H1 (cell line): ENCODE results near the gene EPHB1. TPM values are rescaled to one million over a fixed set of nuclear protein-coding genes. Genes with fewer than 3 reads are reported as not detected.

Experiments used
- CTCF ChIA-PET: fragments of 300-600 bp; sonication (Branson Sonifier 250); formaldehyde crosslinking; loops from one replicate; lab custom pipeline; 2021; ENCODE audit not compliant: partially characterized antibody; lab: Charles Lee
- POLR2A ChIA-PET: fragments of 300-600 bp; sonication (Branson Sonifier 250); formaldehyde crosslinking; loops from one replicate; lab custom pipeline; 2021; ENCODE audit warnings: inconsistent platforms; ENCODE audit not compliant: partially characterized antibody; lab: Charles Lee
- DNase-seq, 2 experiments: peaks; one replicate each; pipeline versions ENCODE4 v3.0.0 to v3.0.0-alpha.2; 2010 to 2022; ENCODE audit warnings: low spot score in 2 of 2, low read depth in 1 of 2, mixed read lengths in 1 of 2
- FAIRE-seq: peaks from 2 replicates; lab custom pipeline; 2011; peaks lifted over from hg19 to GRCh38; lab: Jason Lieb, UNC
- H2AFZ ChIP-seq: 2 replicates; pipeline ENCODE4 v1.8.1; 2012; ENCODE audit warnings: low read length, inconsistent platforms
- H2AK5ac ChIP-seq: 2 replicates; pipeline ENCODE4 v1.6.1; 2013; ENCODE audit warnings: low read depth, low read length
- H2BK120ac ChIP-seq: replicated peaks from 2 replicates; pipeline ENCODE3; 2013; ENCODE audit warnings: low read depth, low read length, inconsistent platforms
- H2BK12ac ChIP-seq: 2 replicates; pipeline ENCODE4 v1.6.1; 2013; ENCODE audit warnings: low read depth, low read length
- H2BK15ac ChIP-seq: 2 replicates; pipeline ENCODE4 v1.6.1; 2013; ENCODE audit warnings: low read length
- H2BK20ac ChIP-seq: 2 replicates; pipeline ENCODE4 v1.6.1; 2013; ENCODE audit warnings: low read length
- H2BK5ac ChIP-seq: 2 replicates; pipeline ENCODE4 v1.6.1; 2013; ENCODE audit warnings: low read depth, low read length
- H3K14ac ChIP-seq: 2 replicates; pipeline ENCODE4 v1.6.1; 2013; ENCODE audit warnings: inconsistent platforms; ENCODE audit not compliant: insufficient read length
- H3K18ac ChIP-seq: 2 replicates; pipeline ENCODE4 v1.6.1; 2013; ENCODE audit warnings: low read length; ENCODE audit errors: extremely low read depth
- H3K23ac ChIP-seq: 2 replicates; pipeline ENCODE4 v1.6.1; 2013; ENCODE audit warnings: inconsistent platforms; ENCODE audit not compliant: insufficient read length
- H3K23me2 ChIP-seq: 2 replicates; pipeline ENCODE4 v1.6.1; 2013; ENCODE audit warnings: low read depth, low read length
- H3K27ac ChIP-seq: 2 replicates; pipeline ENCODE4 v1.6.1; 2011; ENCODE audit warnings: low read depth, low read length, inconsistent platforms
- H3K27me3 ChIP-seq, 4 experiments: replicated peaks in 1 of 4; 1 replicate in 1 of 4; 2 replicates in 3 of 4; pipeline versions ENCODE4 v1.6.1 to v1.8.1; 2011 to 2013; ENCODE audit warnings: low read length in 3 of 4, mild to moderate bottlenecking in 3 of 4, inconsistent platforms in 2 of 4, mixed read lengths in 2 of 4, moderate library complexity in 1 of 4; ENCODE audit not compliant: control insufficient read depth in 3 of 4, insufficient read depth in 3 of 4; ENCODE audit errors: extremely low read depth in 1 of 4
- H3K36me3 ChIP-seq, 4 experiments: 2 replicates each; pipeline versions ENCODE4 v1.6.1 to v1.8.1; 2011 to 2013; ENCODE audit warnings: mild to moderate bottlenecking in 4 of 4, low read length in 3 of 4, moderate library complexity in 2 of 4, control low read depth in 1 of 4, inconsistent platforms in 1 of 4; ENCODE audit not compliant: insufficient read depth in 4 of 4, control insufficient read depth in 2 of 4
- H3K4ac ChIP-seq: replicated peaks from 2 replicates; pipeline ENCODE3; 2013; ENCODE audit warnings: low read length, low read depth, mixed read lengths, inconsistent platforms; ENCODE audit not compliant: insufficient read length
- H3K4me1 ChIP-seq, 4 experiments: replicated peaks in 1 of 4; 1 replicate in 1 of 4; 2 replicates in 3 of 4; pipeline versions ENCODE4 v1.6.1 to v1.8.1; 2011 to 2013; ENCODE audit warnings: low read length in 3 of 4, inconsistent platforms in 2 of 4, mixed read lengths in 1 of 4; ENCODE audit not compliant: insufficient read depth in 4 of 4, control insufficient read depth in 3 of 4
- H3K4me2 ChIP-seq, 2 experiments: 2 replicates each; pipeline versions ENCODE4 v1.6.1 to v1.8.1; 2011 to 2013; ENCODE audit warnings: low read depth in 2 of 2, low read length in 2 of 2, control low read depth in 1 of 2, inconsistent platforms in 1 of 2, mild to moderate bottlenecking in 1 of 2; ENCODE audit not compliant: insufficient read depth in 1 of 2
- H3K4me3 ChIP-seq, 4 experiments: fragments of 200-600, 300-600 bp in 1 of 4; sonication (generic), shearing (Covaris generic), sonication (Bioruptor Twin) in 1 of 4; 2 replicates each; pipeline versions ENCODE4 v1.5.1 to v1.8.1; 2011 to 2016; ENCODE audit warnings: low read length in 4 of 4, low read depth in 3 of 4, control low read depth in 2 of 4, inconsistent platforms in 2 of 4, mild to moderate bottlenecking in 2 of 4, mixed read lengths in 1 of 4, moderate library complexity in 1 of 4; ENCODE audit not compliant: insufficient read depth in 2 of 4; ENCODE audit errors: extremely low read depth in 1 of 4
- H3K56ac ChIP-seq: replicated peaks from 2 replicates; pipeline ENCODE3; 2013; ENCODE audit warnings: low read depth, mild to moderate bottlenecking, mixed read lengths, low read length, inconsistent platforms; ENCODE audit not compliant: insufficient read length
- H3K79me1 ChIP-seq: 2 replicates; pipeline ENCODE4 v1.6.1; 2013; ENCODE audit warnings: low read depth, low read length, control low read depth
- H3K79me2 ChIP-seq, 2 experiments: 2 replicates each; pipeline versions ENCODE4 v1.6.1 to v1.8.1; 2012 to 2013; ENCODE audit warnings: low read length in 2 of 2, mild to moderate bottlenecking in 2 of 2, inconsistent platforms in 1 of 2; ENCODE audit not compliant: insufficient read depth in 2 of 2, control insufficient read depth in 1 of 2
- H3K9ac ChIP-seq, 4 experiments: replicated peaks in 1 of 4; 1 replicate in 1 of 4; 2 replicates in 3 of 4; pipeline versions ENCODE4 v1.6.1 to v1.8.1; 2011 to 2013; ENCODE audit warnings: low read depth in 3 of 4, low read length in 3 of 4, control low read depth in 2 of 4, mild to moderate bottlenecking in 2 of 4, moderate library complexity in 2 of 4, inconsistent platforms in 1 of 4; ENCODE audit errors: extremely low read depth in 1 of 4
- H3K9me3 ChIP-seq, 2 experiments: 2 replicates each; pipeline versions ENCODE4 v1.6.1 to v1.8.1; 2012 to 2013; ENCODE audit warnings: mild to moderate bottlenecking in 2 of 2, moderate library complexity in 2 of 2, control low read depth in 1 of 2, inconsistent platforms in 1 of 2, low read depth in 1 of 2, low read length in 1 of 2, mixed read lengths in 1 of 2; ENCODE audit not compliant: insufficient read depth in 2 of 2
- H4K20me1 ChIP-seq, 2 experiments: replicated peaks in 1 of 2; 2 replicates each; pipeline versions ENCODE3 to v1.8.1; 2011 to 2013; ENCODE audit warnings: inconsistent platforms in 2 of 2, low read length in 2 of 2, mild to moderate bottlenecking in 1 of 2; ENCODE audit not compliant: insufficient read depth in 2 of 2, control insufficient read depth in 1 of 2
- H4K5ac ChIP-seq: 2 replicates; pipeline ENCODE4 v1.6.1; 2013; ENCODE audit warnings: low read length, low read depth, mixed read lengths, inconsistent platforms; ENCODE audit not compliant: insufficient read length
- H4K8ac ChIP-seq: 2 replicates; pipeline ENCODE4 v1.8.0; 2013; ENCODE audit warnings: mild to moderate bottlenecking, moderate library complexity, low read length, inconsistent platforms; ENCODE audit not compliant: insufficient read depth; ENCODE audit errors: extremely low read depth
- H4K91ac ChIP-seq: replicated peaks from 2 replicates; pipeline ENCODE3; 2013; ENCODE audit warnings: low read length, mixed read lengths, inconsistent platforms; ENCODE audit not compliant: insufficient read length
- BACH1 ChIP-seq: IDR thresholded peaks from 2 replicates; pipeline ENCODE4 v1.6.1; 2012; ENCODE audit warnings: low read length, improper control_type of control experiment
- FOSL1 ChIP-seq: IDR thresholded peaks from 2 replicates; pipeline ENCODE4 v1.6.1; 2011; ENCODE audit warnings: mild to moderate bottlenecking, low read depth, low read length, moderate library complexity; ENCODE audit not compliant: insufficient read depth
- KDM1A ChIP-seq: fragments of 200-600, 300-600 bp; sonication (generic); IDR thresholded peaks from 2 replicates; pipeline ENCODE4 v1.7.1; 2016; ENCODE audit warnings: mild to moderate bottlenecking, low read length, borderline replicate concordance
- MAFK ChIP-seq: IDR thresholded peaks from 2 replicates; pipeline ENCODE4 v1.6.1; 2012; ENCODE audit warnings: low read depth, mild to moderate bottlenecking, improper control_type of control experiment, low read length
- POU5F1 ChIP-seq: IDR thresholded peaks from 2 replicates; pipeline ENCODE4 v1.6.1; 2011; ENCODE audit warnings: low read depth, mild to moderate bottlenecking, low read length, moderate library complexity
- SAP30 ChIP-seq: fragments of 300-600 bp; sonication (generic); IDR thresholded peaks from 2 replicates; pipeline ENCODE4 v1.7.1; 2012; ENCODE audit warnings: low read length, moderate library complexity, mild to moderate bottlenecking, inconsistent platforms; ENCODE audit not compliant: insufficient read depth, insufficient replicate concordance
- SP2 ChIP-seq: IDR thresholded peaks from 2 replicates; pipeline ENCODE4 v1.6.1; 2012; ENCODE audit warnings: mild to moderate bottlenecking, low read length, inconsistent platforms
- SUZ12 ChIP-seq: fragments of 200-600 bp; sonication (generic); IDR thresholded peaks from 2 replicates; pipeline ENCODE4 v1.6.1; 2012; ENCODE audit warnings: mild to moderate bottlenecking, inconsistent platforms, low read length, moderate library complexity, mixed read lengths
- WGBS, 2 experiments: shearing (Covaris generic) in 1 of 2; methylation state at CpG; one replicate each; pipeline versions ENCODE4 v1.1.6 to v1.1.7; 2013 to 2015; ENCODE audit warnings: low lambda C conversion rate in 2 of 2, mixed read lengths in 2 of 2, inconsistent platforms in 1 of 2, low coverage in 1 of 2, missing lambda C conversion rate in 1 of 2; ENCODE audit not compliant: insufficient replicate concordance in 2 of 2, insufficient coverage in 1 of 2, insufficient read length in 1 of 2; ENCODE audit errors: extremely low coverage in 1 of 2, missing lambda C conversion rate in 1 of 2; 5-methylcytosine and 5-hydroxymethylcytosine counted together
- polyA plus RNA-seq, 7 experiments: library from polyadenylated mRNA; depleted of rRNA in 3 of 7; stranded (reverse) in 5 of 7; unstranded in 2 of 7; fragments of >200 nt in 5 of 7; fragments of 200-250 nt in 2 of 7; gene quantifications; 1 replicate in 5 of 7; 2 replicates in 1 of 7; 4 replicates in 1 of 7; pipeline versions ENCODE4 v1.2.1 to v1.2.3, GENCODE V29; 2011 to 2013; ENCODE audit warnings: missing spikeins in 2 of 7, mixed read lengths in 2 of 7
- total RNA-seq: library from RNA; stranded (reverse); fragmentation: NEBNext Ultra II Directional; extraction: Animal tissue kit (Norgen Biotek cat#: 25700); gene quantifications from 2 replicates; pipeline ENCODE4 v1.2.1, GENCODE V29; 2021
- TF ChIP-seq, protein P1 (sequence below): IDR thresholded peaks from 2 replicates; pipeline ENCODE4 v1.6.1; 2012; ENCODE audit warnings: low read length, inconsistent platforms

Gene EPHB1
- total and polyA plus RNA-seq, 2 of the 8 experiments (the other 6 are each of a cell fraction or from before 2014, with no cell fraction given): 3.5 to 5.9 TPM

GRCh38 chr3:135213822-135214221 lies 418.8 kb downstream of the EPHB1 start:
- CTCF ChIA-PET: interaction anchor here (0.7 to 1.7 kb wide), 11 partner anchors 12 to 549 kb away, joined by 3 to 7 read pairs (median 4); partner anchors contain the start of gene EPHB1
- H2BK120ac ChIP-seq: no peak overlapping the region

More at GRCh38 chr3:135213822-135214221, 418.8 kb downstream of the EPHB1 start:
- Histone ChIP-seq H3K23ac (no peak overlapping the region), H3K79me1 (no peaks in the 10 kb centered on the region), H2AK5ac (0 out of 2 replicates have a peak overlapping the region, but pooled peaks have one; percentile 40), H3K4ac (no peak overlapping the region), H3K4me2 (no peak overlapping the region), H3K4me1 (peaks cover 2 to 16% (median 13%) of the 10 kb centered on the region in 4 experiments; a peak in 5 of 7 replicates), H3K9me3 (no peaks in the 10 kb centered on the region), H4K91ac (no peak overlapping the region), H3K79me2 (no peaks in the 10 kb centered on the region), H4K5ac (no peak overlapping the region), H4K20me1 (no peaks in the 10 kb centered on the region), H3K56ac (no peak overlapping the region), H3K9ac (no peak overlapping the region), H3K14ac (no peak overlapping the region), H3K4me3 (no peak overlapping the region), H2BK20ac (0 out of 2 replicates have a peak overlapping the region, but pooled peaks have one; percentile 37), H3K23me2 (no peaks in the 10 kb centered on the region), H2BK15ac (peak overlapping the region; percentile 40; the same call in 1 of the 2 replicates), H4K8ac (no peak overlapping the region), H2AFZ (no peak overlapping the region), H3K18ac (0 out of 2 replicates have a peak overlapping the region, but pooled peaks have one; percentile 65), H3K36me3 (no peaks in the 10 kb centered on the region), H2BK5ac (0 out of 2 replicates have a peak overlapping the region, but pooled peaks have one; percentile 8), H3K27ac (no peak overlapping the region), H3K27me3 (no peaks in the 10 kb centered on the region; a peak in 1 of 7 replicates), H2BK12ac (peak overlapping the region; percentile 61; the same call in 1 of the 2 replicates)
- WGBS, 2 experiments: 86% methylated on average over 5 of the region's 5 CpGs; no CpG with 5 or more reads in 1 of the 2 experiments
- FAIRE-seq (no peak), DNase-seq (no peak)
- TF ChIP-seq FOSL1: no peak
- TF ChIP-seq BACH1: no peak
- TF ChIP-seq KDM1A: no peak
- no peak for TF ChIP-seq MAFK
- no peak for TF ChIP-seq SUZ12
- no peak for TF ChIP-seq SP2
- TF ChIP-seq, protein P1, sequence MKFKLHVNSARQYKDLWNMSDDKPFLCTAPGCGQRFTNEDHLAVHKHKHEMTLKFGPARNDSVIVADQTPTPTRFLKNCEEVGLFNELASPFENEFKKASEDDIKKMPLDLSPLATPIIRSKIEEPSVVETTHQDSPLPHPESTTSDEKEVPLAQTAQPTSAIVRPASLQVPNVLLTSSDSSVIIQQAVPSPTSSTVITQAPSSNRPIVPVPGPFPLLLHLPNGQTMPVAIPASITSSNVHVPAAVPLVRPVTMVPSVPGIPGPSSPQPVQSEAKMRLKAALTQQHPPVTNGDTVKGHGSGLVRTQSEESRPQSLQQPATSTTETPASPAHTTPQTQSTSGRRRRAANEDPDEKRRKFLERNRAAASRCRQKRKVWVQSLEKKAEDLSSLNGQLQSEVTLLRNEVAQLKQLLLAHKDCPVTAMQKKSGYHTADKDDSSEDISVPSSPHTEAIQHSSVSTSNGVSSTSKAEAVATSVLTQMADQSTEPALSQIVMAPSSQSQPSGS: no peak
- no peak for TF ChIP-seq SAP30
- TF ChIP-seq POU5F1: no peak
- POLR2A ChIA-PET: interaction anchor here (1.5 kb wide), 1 partner anchor 18 kb away, joined by 6 read pairs; no protein-coding TSS in a partner anchor
